ENCODE results near the gene ZNF14. TPM values are rescaled to one million over a fixed set of nuclear protein-coding genes. Genes with fewer than 3 reads are reported as not detected.
"Not testable (repeated sequence)": the region's sequence is repeated elsewhere in the genome, so short reads cannot be mapped to it uniquely, and the experiment has no call there.

ZNF14 gene
- total RNA-seq, 1 experiment from 2014 or later, result 5.6 TPM

DNA sequence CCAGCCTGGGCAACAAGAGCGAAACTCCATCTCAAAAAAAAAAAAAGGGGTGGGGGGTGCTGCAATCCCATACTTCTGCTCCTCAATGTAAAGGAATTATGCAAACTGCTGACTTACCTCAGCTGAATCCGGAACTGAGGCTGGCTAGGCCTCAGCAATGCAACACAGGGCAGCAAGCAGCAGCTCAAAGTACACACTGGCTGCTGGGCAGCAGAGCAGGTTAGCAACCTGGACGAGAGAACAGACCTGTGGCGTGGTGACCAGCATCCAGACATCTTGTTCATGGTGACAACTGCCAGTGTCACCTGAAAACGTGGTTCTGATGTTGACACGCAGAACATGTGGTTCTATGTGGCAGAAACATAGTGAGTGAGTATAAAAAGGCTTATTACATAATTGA, 28.1 kb downstream of the ZNF14 start:
- no peak overlapping the region for H3K4me3 ChIP-seq (ENCODE audit: low read depth in 2 of 2, low read length in 2 of 2)
- intact Hi-C loops (cut with micrococcal nuclease; ENCODE audit: unreplicated experiment) (no loop called here), in situ Hi-C loops (cut with HindIII; ENCODE audit: low pct_unique_long_range_greater_than_20kb, low sequenced_read_pairs) (no loop called here)
- no peaks in the 10 kb centered on the region for H3K4me1 ChIP-seq (ENCODE audit: control insufficient read depth, insufficient read depth, low read length)
- no peak for DNase-seq (ENCODE audit: low read depth, low spot score)
- no peak for TF ChIP-seq SIN3A (IDR thresholded peaks at IDR 0.05; ENCODE audit: borderline replicate concordance, insufficient read depth, low read depth, low read length)
- TF ChIP-seq, protein P1, sequence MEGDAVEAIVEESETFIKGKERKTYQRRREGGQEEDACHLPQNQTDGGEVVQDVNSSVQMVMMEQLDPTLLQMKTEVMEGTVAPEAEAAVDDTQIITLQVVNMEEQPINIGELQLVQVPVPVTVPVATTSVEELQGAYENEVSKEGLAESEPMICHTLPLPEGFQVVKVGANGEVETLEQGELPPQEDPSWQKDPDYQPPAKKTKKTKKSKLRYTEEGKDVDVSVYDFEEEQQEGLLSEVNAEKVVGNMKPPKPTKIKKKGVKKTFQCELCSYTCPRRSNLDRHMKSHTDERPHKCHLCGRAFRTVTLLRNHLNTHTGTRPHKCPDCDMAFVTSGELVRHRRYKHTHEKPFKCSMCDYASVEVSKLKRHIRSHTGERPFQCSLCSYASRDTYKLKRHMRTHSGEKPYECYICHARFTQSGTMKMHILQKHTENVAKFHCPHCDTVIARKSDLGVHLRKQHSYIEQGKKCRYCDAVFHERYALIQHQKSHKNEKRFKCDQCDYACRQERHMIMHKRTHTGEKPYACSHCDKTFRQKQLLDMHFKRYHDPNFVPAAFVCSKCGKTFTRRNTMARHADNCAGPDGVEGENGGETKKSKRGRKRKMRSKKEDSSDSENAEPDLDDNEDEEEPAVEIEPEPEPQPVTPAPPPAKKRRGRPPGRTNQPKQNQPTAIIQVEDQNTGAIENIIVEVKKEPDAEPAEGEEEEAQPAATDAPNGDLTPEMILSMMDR (IDR thresholded peaks at IDR 0.05), result no peak
- no peak for TF ChIP-seq POLR2AphosphoS5 (IDR thresholded peaks at IDR 0.05; ENCODE audit: low read depth, low read length)
- TF ChIP-seq TCF7L2 (IDR thresholded peaks at IDR 0.05; ENCODE audit: low read depth, low read length), result no peak
- no peak for TF ChIP-seq REST (IDR thresholded peaks at IDR 0.05; ENCODE audit: insufficient read depth in 1 of 2, low read depth in 2 of 2, low read length in 1 of 2)
- BruUV-seq (replicated peaks), result no TSS peak
- no peaks in the 10 kb centered on the region for H3K27me3 ChIP-seq (ENCODE audit: control insufficient read depth, insufficient read depth, low read length)
- ATAC-seq, result no peak
- H3K27ac ChIP-seq (ENCODE audit: low read length), result no peak overlapping the region
- H3K9me3 ChIP-seq (ENCODE audit: control insufficient read depth, insufficient read depth, low read depth, low read length), result peaks cover 23% of the 10 kb centered on the region
- H3K36me3 ChIP-seq (ENCODE audit: control insufficient read depth, insufficient read depth, low read length), result no peaks in the 10 kb centered on the region
- ChIA-PET POLR2A (no interaction called here), CTCF (no interaction called here)

DNA sequence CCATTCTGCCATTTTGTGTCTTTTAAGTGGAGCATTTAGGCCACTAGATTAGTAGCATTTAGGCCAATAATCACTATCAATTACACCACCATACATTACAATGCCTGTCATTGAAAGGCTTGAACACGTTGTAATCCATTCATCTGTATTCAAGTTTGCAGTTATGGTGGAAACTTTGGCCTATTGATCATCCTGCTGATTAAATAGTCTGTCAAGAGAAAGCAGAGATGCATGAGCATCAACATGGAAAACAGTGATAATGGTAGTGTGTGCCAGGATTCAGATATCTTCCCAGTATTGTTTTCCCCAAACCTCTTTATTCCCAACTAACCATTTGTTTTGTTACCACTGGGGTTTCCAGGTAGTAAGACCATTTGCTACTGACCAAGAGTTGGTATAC, 32.4 kb downstream of the ZNF14 start:
- H3K9me3 ChIP-seq (ENCODE audit: control insufficient read depth, insufficient read depth, low read depth, low read length); POLR2A ChIA-PET; DNase-seq (ENCODE audit: low read depth, low spot score); CTCF ChIA-PET; H3K36me3 ChIP-seq (ENCODE audit: control insufficient read depth, insufficient read depth, low read length); H3K4me1 ChIP-seq (ENCODE audit: control insufficient read depth, insufficient read depth, low read length); H3K27ac ChIP-seq (ENCODE audit: low read length); H3K4me3 ChIP-seq (ENCODE audit: low read depth in 2 of 2, low read length in 2 of 2); H3K27me3 ChIP-seq (ENCODE audit: control insufficient read depth, insufficient read depth, low read length); ATAC-seq; intact Hi-C loops (cut with micrococcal nuclease; ENCODE audit: unreplicated experiment); BruUV-seq (replicated peaks); in situ Hi-C loops (cut with HindIII; ENCODE audit: low pct_unique_long_range_greater_than_20kb, low sequenced_read_pairs): not testable (repeated sequence)

DNA sequence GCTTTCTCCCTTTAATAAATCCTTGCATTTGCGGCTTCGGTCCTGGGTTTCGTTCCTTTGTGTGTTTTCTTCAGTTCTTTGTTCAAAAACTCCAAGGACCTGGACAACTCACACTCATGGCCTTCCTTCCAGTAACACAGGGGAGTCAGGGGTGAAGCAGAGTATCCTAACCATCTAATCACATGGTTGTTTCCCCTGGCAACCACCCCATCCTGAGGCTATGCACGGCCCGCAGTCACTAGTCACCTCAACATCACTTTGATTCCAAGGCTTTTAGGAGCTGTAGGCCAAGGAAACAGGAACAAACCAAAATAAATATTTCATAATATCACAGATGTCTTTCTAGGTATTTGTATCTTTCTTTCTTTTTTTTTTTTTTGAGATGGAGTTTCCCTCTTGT, 35.3 kb downstream of the ZNF14 start:
- Histone ChIP-seq H3K4me1 (ENCODE audit: control insufficient read depth, insufficient read depth, low read length) (no peaks in the 10 kb centered on the region), H3K36me3 (ENCODE audit: control insufficient read depth, insufficient read depth, low read length) (no peaks in the 10 kb centered on the region), H3K9me3 (ENCODE audit: control insufficient read depth, insufficient read depth, low read depth, low read length) (no peaks in the 10 kb centered on the region), H3K27me3 (ENCODE audit: control insufficient read depth, insufficient read depth, low read length) (no peaks in the 10 kb centered on the region), H3K4me3 (ENCODE audit: low read depth in 2 of 2, low read length in 2 of 2) (no peak overlapping the region), H3K27ac (ENCODE audit: low read length) (no peak overlapping the region)
- TF ChIP-seq TCF7L2 (IDR thresholded peaks at IDR 0.05; ENCODE audit: low read depth, low read length) (no peak), POLR2AphosphoS5 (IDR thresholded peaks at IDR 0.05; ENCODE audit: low read depth, low read length) (no peak), REST (IDR thresholded peaks at IDR 0.05; ENCODE audit: insufficient read depth in 1 of 2, low read depth in 2 of 2, low read length in 1 of 2) (no peak), SIN3A (IDR thresholded peaks at IDR 0.05; ENCODE audit: borderline replicate concordance, insufficient read depth, low read depth, low read length) (no peak)
- TF ChIP-seq, protein P1 (IDR thresholded peaks at IDR 0.05), result no peak
- DNase-seq (ENCODE audit: low read depth, low spot score) (no peak), ATAC-seq (no peak)
- in situ Hi-C loops (cut with HindIII; ENCODE audit: low pct_unique_long_range_greater_than_20kb, low sequenced_read_pairs) (no loop called here), intact Hi-C loops (cut with micrococcal nuclease; ENCODE audit: unreplicated experiment) (no loop called here)
- no TSS peak for BruUV-seq (replicated peaks)
- ChIA-PET POLR2A (no interaction called here), CTCF (no interaction called here)

Data from Panc1 (cell line).